ENCODE measurements around the gene ZNF490. TPM values are rescaled to one million over a fixed set of nuclear protein-coding genes. Genes with fewer than 3 reads are reported as not detected.
A peak's percentile ranks its signal among the peaks of the same experiment; 100 is the strongest.

The ZNF490 gene
- 10 to 100 TPM in 2 of 9 donors, 1 to 10 TPM in 7; 5.3 to 10.9 (median 6.8) TPM for total RNA-seq
- polyA plus RNA-seq: 1 to 10 TPM in 1 of 3 donors, under 1 TPM in 2; 0.34 to 2.6 (median 0.97) TPM
- long read RNA-seq, donor 1: 0 reads
- long read RNA-seq, donor 2: 0 reads
- long read RNA-seq, donor 3: 0 reads
- long read RNA-seq, donor 4, full-length matches to known transcripts: 1 of 7 reads
- long read RNA-seq, donor 4, partial matches to known transcripts: 0 of 7 reads
- long read RNA-seq, donor 4, other reads (novel, unspliced or antisense): 6 of 7 reads
- long read RNA-seq, donor 5, full-length matches to known transcripts: 2 of 3 reads
- long read RNA-seq, donor 5, partial matches to known transcripts: 0 of 3 reads
- long read RNA-seq, donor 5, other reads (novel, unspliced or antisense): 1 of 3 reads
- long read RNA-seq, donor 6, full-length matches to known transcripts: 1 of 3 reads
- long read RNA-seq, donor 6, partial matches to known transcripts: 0 of 3 reads
- long read RNA-seq, donor 6, other reads (novel, unspliced or antisense): 2 of 3 reads
- long read RNA-seq, donor 7: 0 reads
- long read RNA-seq, donor 8: 0 reads
- long read RNA-seq, donor 9, partial matches to known transcripts: 6 of 6 reads
- long read RNA-seq, donor 9, other reads (novel, unspliced or antisense): 0 of 6 reads
- long read RNA-seq, donor 10, partial matches to known transcripts: 0 of 1 reads
- long read RNA-seq, donor 10, other reads (novel, unspliced or antisense): 0 of 1 reads

DNA sequence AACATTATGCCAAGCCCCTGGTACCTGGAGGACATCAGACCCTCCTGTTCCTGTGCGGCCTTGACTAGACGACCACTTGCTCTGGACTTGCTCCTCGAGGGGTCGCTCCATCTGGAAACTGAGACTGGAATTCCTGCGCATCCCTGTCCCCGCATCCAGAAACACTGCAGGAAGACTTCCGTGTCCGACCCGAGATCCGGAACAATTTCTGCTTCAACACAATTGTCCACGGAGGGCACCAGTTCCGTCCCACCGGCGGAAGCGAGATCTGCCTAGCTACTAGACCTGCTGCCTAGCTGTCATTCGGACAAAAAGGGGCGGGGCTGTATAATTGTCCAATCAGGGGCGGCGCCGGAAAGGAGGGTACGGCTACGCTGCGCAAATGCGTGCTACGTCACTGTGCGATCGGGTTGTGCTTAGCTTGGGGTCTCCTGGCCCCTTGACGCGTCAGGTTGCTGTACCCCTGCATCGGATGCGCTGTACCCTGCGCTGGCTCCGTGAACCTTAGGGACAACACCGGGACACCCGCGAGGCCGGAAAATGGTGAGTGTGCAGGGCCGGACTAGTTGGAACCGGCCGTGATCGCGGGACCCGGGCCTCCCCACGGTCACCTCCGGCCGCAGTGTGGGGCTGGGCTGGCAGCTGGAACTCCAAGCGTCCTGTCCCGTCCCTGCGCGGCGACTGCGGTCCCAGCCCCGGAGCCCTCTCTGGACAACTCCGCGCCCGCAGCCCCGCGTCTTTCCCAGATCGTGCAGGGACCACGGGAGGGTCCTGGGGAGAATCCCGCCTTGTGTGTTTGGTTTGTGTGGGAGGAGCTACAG, at the start of gene ZNF490, which contains the start of gene ZNF791:
Gene ZNF490, minus strand, starts transcription at position 274 of the 821 bp plus-strand sequence. Its CDS starts 133 bp downstream, at position 141.
Gene ZNF791, plus strand, starts transcription at position 381 of the 821 bp plus-strand sequence. Its CDS starts 160 bp downstream, at position 541.
- Histone ChIP-seq H3K4me1 (replicated peaks in 1 of 2) (peaks cover 12 to 33% of the 10 kb centered on the region in 2 donors), H3K4me3 (peak within 1 kb of the TSS; percentile 86 to 99 (median 93)), H3K36me3 (replicated peaks in 1 of 2) (peaks cover 0 to 29% of the 10 kb centered on the region in 2 donors), H3K9me3 (replicated peaks in 1 of 3) (no peaks in the 10 kb centered on the region), H3K27ac (peak within 1 kb of the TSS; percentile 96 to 100 (median 99)), H3K27me3 (no peaks in the 10 kb centered on the region)
- 0 to 1% (median 1%) methylated on average over 10 to 61 of the region's 61 CpGs for WGBS, 4 donors
- peak; percentile 90 to 91 for TF ChIP-seq POLR2A (IDR thresholded peaks at IDR 0.05)
- TF ChIP-seq, protein P1, sequence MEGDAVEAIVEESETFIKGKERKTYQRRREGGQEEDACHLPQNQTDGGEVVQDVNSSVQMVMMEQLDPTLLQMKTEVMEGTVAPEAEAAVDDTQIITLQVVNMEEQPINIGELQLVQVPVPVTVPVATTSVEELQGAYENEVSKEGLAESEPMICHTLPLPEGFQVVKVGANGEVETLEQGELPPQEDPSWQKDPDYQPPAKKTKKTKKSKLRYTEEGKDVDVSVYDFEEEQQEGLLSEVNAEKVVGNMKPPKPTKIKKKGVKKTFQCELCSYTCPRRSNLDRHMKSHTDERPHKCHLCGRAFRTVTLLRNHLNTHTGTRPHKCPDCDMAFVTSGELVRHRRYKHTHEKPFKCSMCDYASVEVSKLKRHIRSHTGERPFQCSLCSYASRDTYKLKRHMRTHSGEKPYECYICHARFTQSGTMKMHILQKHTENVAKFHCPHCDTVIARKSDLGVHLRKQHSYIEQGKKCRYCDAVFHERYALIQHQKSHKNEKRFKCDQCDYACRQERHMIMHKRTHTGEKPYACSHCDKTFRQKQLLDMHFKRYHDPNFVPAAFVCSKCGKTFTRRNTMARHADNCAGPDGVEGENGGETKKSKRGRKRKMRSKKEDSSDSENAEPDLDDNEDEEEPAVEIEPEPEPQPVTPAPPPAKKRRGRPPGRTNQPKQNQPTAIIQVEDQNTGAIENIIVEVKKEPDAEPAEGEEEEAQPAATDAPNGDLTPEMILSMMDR (IDR thresholded peaks at IDR 0.05): no peak
- DNase-seq: peak; percentile 97 to 100 (median 99)
- intact Hi-C loops (cut with DNase I): loop anchor here in 1 of 2 donors (5.0 kb wide), 1 partner anchor 57 kb away; the partner anchor contains the start of genes MAN2B1 and WDR83

DNA sequence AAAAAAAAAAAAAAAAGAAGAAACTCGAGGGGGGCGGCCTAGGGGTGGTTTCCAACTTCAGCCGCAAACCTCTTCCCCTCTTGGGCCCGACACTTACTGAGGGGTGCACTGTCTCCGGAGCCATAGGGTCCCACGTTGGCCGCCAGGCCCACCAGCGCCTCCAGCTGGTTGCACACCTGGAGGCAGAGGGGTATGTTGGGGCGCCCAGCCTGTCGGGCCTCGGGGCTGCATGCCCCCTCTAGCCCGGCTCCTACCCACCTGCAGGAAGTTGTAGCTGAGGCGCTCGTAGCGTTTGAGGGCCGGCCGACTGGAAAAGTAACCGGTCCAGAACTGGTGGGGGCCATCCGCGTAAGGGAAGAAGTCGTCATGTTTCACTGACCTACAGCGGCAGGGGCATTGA, 47.4 kb upstream of the ZNF490 start:
- Histone ChIP-seq H3K27me3 (no peaks in the 10 kb centered on the region), H3K27ac (no peak overlapping the region), H3K36me3 (replicated peaks in 1 of 2) (peaks cover 0 to 48% of the 10 kb centered on the region in 2 donors), H3K4me3 (no peak overlapping the region), H3K4me1 (replicated peaks in 1 of 2) (no peaks in the 10 kb centered on the region), H3K9me3 (replicated peaks in 1 of 3) (no peaks in the 10 kb centered on the region)
- intact Hi-C loops (cut with DNase I): no loop called here
- WGBS, 4 donors: 90 to 97% (median 96%) methylated on average over 19 to 22 of the region's 22 CpGs
- TF ChIP-seq, protein P1 (IDR thresholded peaks at IDR 0.05): no peak
- TF ChIP-seq POLR2A (IDR thresholded peaks at IDR 0.05): no peak
- no peak for DNase-seq

DNA sequence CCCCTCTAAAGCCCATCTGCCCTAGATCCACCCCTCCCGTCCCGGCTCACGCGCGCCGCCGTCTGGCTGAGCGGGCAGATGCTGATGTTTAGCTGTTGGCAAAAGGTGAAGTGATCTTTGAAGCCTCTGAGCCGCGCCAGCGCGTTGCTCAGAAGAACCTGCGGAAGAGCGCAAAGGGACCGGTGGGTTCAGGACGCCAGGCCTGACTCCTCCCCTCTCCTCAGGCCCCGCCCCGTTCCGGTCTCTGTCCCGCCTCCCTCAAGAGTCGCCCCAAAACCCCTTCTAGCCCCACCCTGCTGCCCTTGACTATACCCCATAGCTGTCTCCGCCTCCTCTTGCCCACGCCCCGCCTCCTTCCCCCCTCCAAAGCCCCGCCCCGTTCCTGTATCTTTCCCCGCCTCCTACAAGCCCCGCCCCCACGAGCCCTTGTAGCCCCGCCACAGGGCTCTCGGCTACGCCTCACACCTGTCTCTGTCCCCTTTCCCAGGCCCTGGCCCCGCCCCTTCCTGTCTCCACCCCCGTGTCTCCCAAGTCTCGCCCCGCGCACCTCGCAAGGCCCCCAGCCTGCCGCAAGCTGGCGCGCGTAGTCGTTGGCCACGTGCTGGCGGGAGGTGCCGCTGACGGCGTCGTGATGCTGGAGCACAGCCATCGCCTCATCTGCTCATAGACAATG, 46.4 kb upstream of the ZNF490 start:
- no peaks in the 10 kb centered on the region for H3K4me1 ChIP-seq (replicated peaks in 1 of 2)
- TF ChIP-seq POLR2A (IDR thresholded peaks at IDR 0.05): no peak
- TF ChIP-seq, protein P1 (IDR thresholded peaks at IDR 0.05): no peak
- no peak for DNase-seq
- peaks cover 0 to 38% of the 10 kb centered on the region in 2 donors for H3K36me3 ChIP-seq (replicated peaks in 1 of 2)
- H3K9me3 ChIP-seq (replicated peaks in 1 of 3): no peaks in the 10 kb centered on the region
- H3K27ac ChIP-seq: no peak overlapping the region
- no peaks in the 10 kb centered on the region for H3K27me3 ChIP-seq
- WGBS, 4 donors: 53 to 71% (median 61%) methylated on average over 35 to 50 of the region's 50 CpGs
- H3K4me3 ChIP-seq: no peak overlapping the region
- intact Hi-C loops (cut with DNase I): no loop called here

All from adrenal gland (tissue), 19 donors.